ENCODE data around the gene PTGDR. TPM values are rescaled to one million over a fixed set of nuclear protein-coding genes. Genes with fewer than 3 reads are reported as not detected.

PTGDR gene, protein sequence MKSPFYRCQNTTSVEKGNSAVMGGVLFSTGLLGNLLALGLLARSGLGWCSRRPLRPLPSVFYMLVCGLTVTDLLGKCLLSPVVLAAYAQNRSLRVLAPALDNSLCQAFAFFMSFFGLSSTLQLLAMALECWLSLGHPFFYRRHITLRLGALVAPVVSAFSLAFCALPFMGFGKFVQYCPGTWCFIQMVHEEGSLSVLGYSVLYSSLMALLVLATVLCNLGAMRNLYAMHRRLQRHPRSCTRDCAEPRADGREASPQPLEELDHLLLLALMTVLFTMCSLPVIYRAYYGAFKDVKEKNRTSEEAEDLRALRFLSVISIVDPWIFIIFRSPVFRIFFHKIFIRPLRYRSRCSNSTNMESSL
- not detected for total RNA-seq

DNA sequence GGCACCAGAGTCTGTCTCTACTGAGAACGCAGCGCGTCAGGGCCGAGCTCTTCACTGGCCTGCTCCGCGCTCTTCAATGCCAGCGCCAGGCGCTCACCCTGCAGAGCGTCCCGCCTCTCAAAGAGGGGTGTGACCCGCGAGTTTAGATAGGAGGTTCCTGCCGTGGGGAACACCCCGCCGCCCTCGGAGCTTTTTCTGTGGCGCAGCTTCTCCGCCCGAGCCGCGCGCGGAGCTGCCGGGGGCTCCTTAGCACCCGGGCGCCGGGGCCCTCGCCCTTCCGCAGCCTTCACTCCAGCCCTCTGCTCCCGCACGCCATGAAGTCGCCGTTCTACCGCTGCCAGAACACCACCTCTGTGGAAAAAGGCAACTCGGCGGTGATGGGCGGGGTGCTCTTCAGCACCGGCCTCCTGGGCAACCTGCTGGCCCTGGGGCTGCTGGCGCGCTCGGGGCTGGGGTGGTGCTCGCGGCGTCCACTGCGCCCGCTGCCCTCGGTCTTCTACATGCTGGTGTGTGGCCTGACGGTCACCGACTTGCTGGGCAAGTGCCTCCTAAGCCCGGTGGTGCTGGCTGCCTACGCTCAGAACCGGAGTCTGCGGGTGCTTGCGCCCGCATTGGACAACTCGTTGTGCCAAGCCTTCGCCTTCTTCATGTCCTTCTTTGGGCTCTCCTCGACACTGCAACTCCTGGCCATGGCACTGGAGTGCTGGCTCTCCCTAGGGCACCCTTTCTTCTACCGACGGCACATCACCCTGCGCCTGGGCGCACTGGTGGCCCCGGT is at the start of gene PTGDR:
TSS of gene PTGDR (plus strand) at position 198 of the 778 bp plus-strand sequence. CDS start at position 315, 117 bp downstream.

DNA sequence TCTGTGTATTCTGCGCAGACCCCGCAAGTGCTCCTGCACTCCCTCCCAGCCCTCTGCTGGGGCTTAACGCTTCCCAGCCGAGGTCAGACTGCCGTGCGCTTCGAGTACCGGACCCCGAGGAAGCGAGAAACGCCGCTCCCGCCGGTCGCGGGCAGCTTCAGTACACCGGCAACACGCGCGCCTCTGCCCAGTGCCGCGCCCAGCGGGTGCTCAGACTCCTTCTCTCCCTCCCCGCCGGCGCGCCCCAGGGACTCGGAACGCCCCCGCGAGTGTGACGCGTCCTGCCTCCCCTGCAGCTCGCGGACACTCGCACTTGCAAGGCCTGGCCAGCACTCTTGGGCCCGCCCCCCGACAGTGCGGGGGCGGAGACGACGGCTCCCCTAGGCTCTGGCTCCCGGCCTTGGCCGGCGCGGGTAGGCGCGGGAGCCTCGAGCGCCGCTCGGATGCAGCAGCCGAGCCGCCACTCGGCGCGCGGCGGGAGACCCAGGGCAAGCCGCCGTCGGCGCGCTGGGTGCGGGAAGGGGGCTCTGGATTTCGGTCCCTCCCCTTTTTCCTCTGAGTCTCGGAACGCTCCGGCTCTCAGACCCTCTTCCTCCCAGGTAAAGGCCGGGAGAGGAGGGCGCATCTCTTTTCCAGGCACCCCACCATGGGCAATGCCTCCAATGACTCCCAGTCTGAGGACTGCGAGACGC is 46.6 kb downstream of the PTGDR start, which contains the start of gene PTGER2:
TSS of gene PTGER2 (plus strand) at position 410 of the 692 bp plus-strand sequence. CDS start at position 647, 237 bp downstream.

Other genes starting within 250 kb of the PTGDR start
- gene NID2, start 198.6 kb upstream of the PTGDR start, total RNA-seq, result 6.9 TPM
- not detected for gene PTGER2, start 46.6 kb downstream of the PTGDR start, total RNA-seq